Calu3 (cell line): ENCODE measurements around the gene PSORS1C2. TPM values are rescaled to one million over a fixed set of nuclear protein-coding genes. Genes with fewer than 3 reads are reported as not detected.

Experiments
- BruUV-seq: library from RNA; stranded (reverse); fragments of 400-500 nt; replicated peaks from 2 replicates; lab custom pipeline; 2021; lab: Mats Ljungman, UMichigan
- CTCF ChIA-PET: fragments of 300-600 bp; sonication (Branson Sonifier 250); formaldehyde crosslinking; loops from one replicate; lab custom pipeline; 2022; ENCODE audit warnings: antibody characterized with exemption; lab: Charles Lee
- DNase-seq: peaks from one replicate; pipeline ENCODE4 v3.0.0; 2022
- H3K27ac Mint-ChIP-seq: one replicate; pipeline ENCODE4 v1.8.0; 2022; ENCODE audit warnings: mixed read lengths; ENCODE audit not compliant: unreplicated experiment
- H3K27me3 Mint-ChIP-seq: one replicate; pipeline ENCODE4 v1.8.0; 2022; ENCODE audit warnings: mixed read lengths; ENCODE audit not compliant: unreplicated experiment
- H3K36me3 Mint-ChIP-seq: one replicate; pipeline ENCODE4 v1.8.0; 2022; ENCODE audit warnings: mild to moderate bottlenecking, moderate library complexity, mixed read lengths; ENCODE audit not compliant: insufficient read depth, unreplicated experiment
- H3K4me1 Mint-ChIP-seq: one replicate; pipeline ENCODE4 v1.8.0; 2022; ENCODE audit warnings: mild to moderate bottlenecking, low read depth, mixed read lengths; ENCODE audit not compliant: unreplicated experiment
- H3K4me3 Mint-ChIP-seq: one replicate; pipeline ENCODE4 v1.8.0; 2022; ENCODE audit warnings: mild to moderate bottlenecking, low read depth, moderate library complexity, mixed read lengths; ENCODE audit not compliant: unreplicated experiment
- H3K9me3 Mint-ChIP-seq: one replicate; pipeline ENCODE4 v1.8.0; 2022; ENCODE audit warnings: low read depth, mixed read lengths; ENCODE audit not compliant: unreplicated experiment
- CTCF ChIP-seq: fragments of 200-600 bp; IDR thresholded peaks from one replicate; pipeline ENCODE4 v1.8.0; 2022; ENCODE audit warnings: antibody characterized with exemption; ENCODE audit not compliant: unreplicated experiment
- intact Hi-C: fragments of 100-400 bp; cut with micrococcal nuclease; formaldehyde crosslinking; loops from one replicate; pipeline ENCODE4 v1.10.0; 2022; ENCODE audit not compliant: unreplicated experiment
- total RNA-seq: library from RNA; stranded (reverse); gene quantifications from 2 replicates; pipeline ENCODE4 v1.2.3, GENCODE V29; 2022

Gene PSORS1C2
- total RNA-seq, 1 experiment from 2014 or later = not detected

DNA sequence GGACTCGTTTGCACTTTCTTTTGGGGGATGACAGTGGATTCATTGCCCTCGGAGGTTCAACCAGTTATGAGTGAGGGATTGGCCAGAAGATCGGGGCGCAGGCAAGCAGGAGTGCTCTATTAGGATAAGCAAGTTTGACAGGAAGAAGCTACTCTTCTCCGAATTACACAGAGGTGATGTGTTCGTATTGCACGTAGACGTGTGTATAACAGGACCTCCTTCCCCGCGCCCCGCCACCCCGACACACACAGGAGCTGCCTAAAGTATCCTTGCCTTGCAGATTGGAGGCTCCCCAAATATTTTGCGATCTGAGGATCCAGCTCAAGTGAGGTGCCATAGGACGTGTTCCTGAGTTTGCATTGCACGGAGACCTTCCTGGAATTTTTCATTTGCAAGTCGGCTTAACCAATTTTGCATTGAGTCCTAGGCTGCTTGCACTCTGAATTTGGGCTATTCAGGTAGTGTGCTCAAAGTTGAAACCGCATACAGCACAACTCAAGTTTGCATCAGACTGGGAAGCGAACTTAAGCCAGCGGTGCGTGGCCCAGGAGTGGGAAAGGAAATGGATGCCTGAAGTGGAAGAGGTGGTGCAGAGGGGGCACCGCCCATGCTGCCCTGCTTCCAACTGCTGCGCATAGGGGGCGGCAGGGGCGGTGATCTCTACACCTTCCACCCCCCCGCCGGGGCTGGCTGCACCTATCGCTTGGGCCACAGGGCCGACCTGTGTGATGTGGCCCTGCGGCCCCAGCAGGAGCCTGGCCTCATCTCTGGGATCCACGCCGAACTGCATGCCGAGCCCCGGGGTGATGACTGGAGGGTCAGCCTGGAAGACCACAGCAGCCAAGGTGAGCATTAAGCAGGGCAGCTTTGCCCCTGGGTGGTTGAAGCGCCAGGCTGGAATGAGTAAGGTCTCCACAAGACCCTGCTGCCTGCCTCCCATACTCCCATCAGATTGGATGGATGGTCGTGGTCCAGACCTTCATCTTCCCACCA is 20.3 kb upstream of the PSORS1C2 start:
- peak; percentile 34 for TF ChIP-seq CTCF
- DNase-seq = peak; percentile 70

GRCh38 chr6:31158140-31158862 is 19.4 kb upstream of the PSORS1C2 start, which contains the start of gene TCF19:
TSS of gene TCF19 (plus strand) at chr6:31158589. CDS start at chr6:31159470, 881 bp downstream.
- DNase-seq = peak; percentile 100
- no peak for TF ChIP-seq CTCF
- Mint-ChIP-seq H3K9me3 (no peaks in the 10 kb centered on the region), H3K4me3 (peak within 1 kb of the TSS; percentile 99), H3K36me3 (peaks cover 70% of the 10 kb centered on the region), H3K4me1 (peaks cover 53% of the 10 kb centered on the region), H3K27ac (peak within 1 kb of the TSS; percentile 91), H3K27me3 (no peaks in the 10 kb centered on the region)
- intact Hi-C loops = loop anchor here (2.0 kb wide), 1 partner anchor 20 kb away; no protein-coding TSS in a partner anchor
- CTCF ChIA-PET = interaction anchor here (0.5 to 2.5 kb wide), 19 partner anchors 9 to 1040 kb away, joined by 3 to 11 read pairs (median 4); partner anchors contain the start of gene POU5F1
- BruUV-seq = no TSS peak

More for the DNA sequence above, 20.3 kb upstream of the PSORS1C2 start:
- intact Hi-C loops = loop anchor here (2.0 kb wide), 1 partner anchor 20 kb away; no protein-coding TSS in a partner anchor
- Mint-ChIP-seq H3K4me1 (peaks cover 62% of the 10 kb centered on the region), H3K27me3 (no peaks in the 10 kb centered on the region), H3K4me3 (peak overlapping the region; percentile 99), H3K36me3 (peaks cover 76% of the 10 kb centered on the region), H3K27ac (peak overlapping the region; percentile 91), H3K9me3 (no peaks in the 10 kb centered on the region)
- CTCF ChIA-PET = interaction anchor here (0.5 to 2.5 kb wide), 18 partner anchors 10 to 1040 kb away, joined by 3 to 11 read pairs (median 5); partner anchors contain the start of gene POU5F1
- TSS peak; percentile 69 for BruUV-seq

DNA sequence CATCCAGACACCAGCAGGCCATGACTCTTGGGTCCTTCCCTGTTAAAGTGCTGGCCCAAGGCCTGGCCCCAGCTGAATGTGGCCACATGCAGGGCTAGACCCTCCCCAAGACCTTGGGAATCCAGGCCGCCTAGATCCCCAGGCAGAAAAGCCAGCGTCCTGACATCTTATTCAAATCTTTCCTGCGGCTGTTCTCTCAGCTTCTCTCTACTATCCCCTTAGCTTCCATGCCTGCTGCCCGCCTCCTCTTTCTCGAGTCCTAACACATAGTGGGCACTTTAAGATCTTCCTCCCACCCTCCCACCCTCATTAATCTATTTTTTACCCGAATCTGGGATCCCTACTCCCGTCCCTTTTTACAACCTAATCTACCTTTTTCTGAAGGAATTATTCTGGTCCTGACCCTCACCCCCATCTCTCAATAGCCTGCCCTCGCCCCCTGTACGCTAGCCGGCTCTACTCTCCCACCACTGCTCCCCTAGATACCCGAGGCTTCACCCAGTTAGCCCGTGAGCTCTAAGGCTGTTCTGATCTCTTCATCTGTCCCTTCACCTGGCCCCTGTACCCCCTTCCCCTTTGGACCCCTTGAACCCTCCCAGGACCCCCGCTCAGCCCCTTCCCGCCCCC is 18.8 kb upstream of the PSORS1C2 start, which contains the start of gene CCHCR1:
CCHCR1 (minus strand) TSS at position 290 of the 627 bp plus-strand sequence; CDS start at position 88, 202 bp downstream.
- Mint-ChIP-seq H3K27ac (peak within 1 kb of the TSS; percentile 91), H3K27me3 (no peaks in the 10 kb centered on the region), H3K4me1 (peaks cover 46% of the 10 kb centered on the region), H3K36me3 (peaks cover 73% of the 10 kb centered on the region), H3K4me3 (peak within 1 kb of the TSS; percentile 99), H3K9me3 (no peaks in the 10 kb centered on the region)
- BruUV-seq = no TSS peak
- TF ChIP-seq CTCF = no peak
- intact Hi-C loops = loop anchor here (2.0 kb wide), 1 partner anchor 21 kb away; no protein-coding TSS in a partner anchor
- no peak for DNase-seq
- CTCF ChIA-PET = interaction anchor here (1.2 to 2.5 kb wide), 11 partner anchors 8 to 209 kb away, joined by 3 to 11 read pairs (median 7); partner anchors contain the start of gene POU5F1
